Natural killer cell (primary cell): ENCODE measurements around the gene CNIH1. TPM values are rescaled to one million over a fixed set of nuclear protein-coding genes. Genes with fewer than 3 reads are reported as not detected.

Experiments used
- ATAC-seq, 3 donors: fragments of 150-1000 bp in 2 of 3; fragments of 200-7000 bp in 1 of 3; cut with Tn5 transposase; 1 replicate in 1 of 3; 2 replicates in 2 of 3; pipeline ENCODE4 v1.10.0; 2021; ENCODE audit warnings: mild to moderate bottlenecking in 2 of 3, moderate library complexity in 2 of 3
- DNase-seq, 2 donors: peaks; one replicate each; pipeline versions ENCODE4 v3.0.0 to v3.0.0-alpha.2; 2013 to 2021; ENCODE audit warnings: mixed read lengths in 1 of 2
- H3K27ac ChIP-seq: one replicate; pipeline ENCODE4 v1.5.1; 2013; ENCODE audit warnings: mild to moderate bottlenecking, low read length
- H3K27me3 ChIP-seq: one replicate; pipeline ENCODE4 v1.6.1; 2013; ENCODE audit warnings: low read length; ENCODE audit not compliant: control insufficient read depth, insufficient read depth
- H3K36me3 ChIP-seq: one replicate; pipeline ENCODE4 v1.6.1; 2013; ENCODE audit warnings: low read length; ENCODE audit not compliant: control insufficient read depth, insufficient read depth
- H3K4me1 ChIP-seq: one replicate; pipeline ENCODE4 v1.6.1; 2013; ENCODE audit warnings: low read length; ENCODE audit not compliant: control insufficient read depth, insufficient read depth
- H3K4me3 ChIP-seq: one replicate; pipeline ENCODE4 v1.5.1; 2013; ENCODE audit warnings: low read length
- H3K9me3 ChIP-seq: one replicate; pipeline ENCODE4 v1.6.1; 2013; ENCODE audit warnings: low read length; ENCODE audit not compliant: control insufficient read depth, insufficient read depth
- H3K27ac Mint-ChIP-seq, 2 donors: one replicate each; pipeline ENCODE4 v1.8.0; 2022; ENCODE audit warnings: mild to moderate bottlenecking in 2 of 2, mixed read lengths in 2 of 2, moderate library complexity in 1 of 2
- H3K27me3 Mint-ChIP-seq, 2 donors: one replicate each; pipeline ENCODE4 v1.8.0; 2022; ENCODE audit warnings: low read depth in 2 of 2, mixed read lengths in 2 of 2
- H3K36me3 Mint-ChIP-seq: one replicate; pipeline ENCODE4 v1.8.0; 2022; ENCODE audit warnings: mixed read lengths
- H3K4me1 Mint-ChIP-seq, 2 donors: one replicate each; pipeline ENCODE4 v1.8.0; 2022; ENCODE audit warnings: mixed read lengths in 2 of 2
- H3K4me3 Mint-ChIP-seq: one replicate; pipeline ENCODE4 v1.8.0; 2022; ENCODE audit warnings: mild to moderate bottlenecking, moderate library complexity, mixed read lengths
- H3K9me3 Mint-ChIP-seq, 2 donors: one replicate each; pipeline ENCODE4 v1.8.0; 2022; ENCODE audit warnings: mixed read lengths in 2 of 2
- WGBS: methylation state at CpG from one replicate; pipeline ENCODE4 v1.1.7; 2013; ENCODE audit warnings: missing lambda C conversion rate; ENCODE audit not compliant: insufficient coverage; 5-methylcytosine and 5-hydroxymethylcytosine counted together
- intact Hi-C: fragments of 100-400 bp; cut with micrococcal nuclease; formaldehyde crosslinking; loops from one replicate; pipeline ENCODE4 v1.14.2; 2022
- total RNA-seq, 4 donors: library from RNA; stranded (reverse); fragments of 120-200 nt in 1 of 4; gene quantifications; one replicate each; pipeline versions ENCODE4 v1.2.3 to v1.2.4, GENCODE V29; 2013 to 2022
- TF ChIP-seq, protein P1 (sequence below): fragments of 200-600 bp; IDR thresholded peaks from one replicate; pipeline ENCODE4 v1.8.0; 2022; ENCODE audit warnings: antibody characterized with exemption

The CNIH1 gene
- total RNA-seq, 3 donors from 2014 or later (not counting 1 experiment from before 2014, with no cell fraction given), result 20.4 to 30.9 (median 25.7) TPM

DNA sequence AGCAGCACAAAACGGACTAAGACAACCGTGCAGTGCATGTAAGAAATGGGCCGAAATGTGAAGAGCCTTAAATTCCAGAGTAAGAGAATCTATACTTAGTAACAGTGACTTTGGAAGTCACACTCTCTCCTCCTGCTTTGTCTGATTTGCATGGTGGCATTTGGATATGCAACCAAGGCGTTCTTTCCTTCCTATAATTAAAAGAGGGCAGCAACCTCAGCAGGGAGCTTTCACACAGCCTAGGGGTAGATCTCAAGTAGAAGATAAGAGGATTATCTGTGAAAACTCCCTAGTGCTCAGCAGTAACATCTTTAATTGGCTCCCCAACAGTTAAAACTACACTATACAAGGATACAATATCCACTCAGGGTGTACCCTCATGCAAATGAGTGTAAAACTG lies 31.1 kb upstream of the CNIH1 start:
- H3K36me3 ChIP-seq, result peaks cover 26% of the 10 kb centered on the region
- H3K4me3 ChIP-seq, result no peak overlapping the region
- Mint-ChIP-seq H3K36me3 (peaks cover 7% of the 10 kb centered on the region), H3K27me3 (no peaks in the 10 kb centered on the region), H3K9me3 (peaks cover 4 to 5% of the 10 kb centered on the region in 2 donors), H3K4me1 (peaks cover 9 to 11% of the 10 kb centered on the region in 2 donors), H3K4me3 (no peak overlapping the region), H3K27ac (no peak overlapping the region)
- no peak for ATAC-seq
- H3K27ac ChIP-seq, result no peak overlapping the region
- H3K27me3 ChIP-seq, result no peaks in the 10 kb centered on the region
- intact Hi-C loops, result no loop called here
- TF ChIP-seq, protein P1, sequence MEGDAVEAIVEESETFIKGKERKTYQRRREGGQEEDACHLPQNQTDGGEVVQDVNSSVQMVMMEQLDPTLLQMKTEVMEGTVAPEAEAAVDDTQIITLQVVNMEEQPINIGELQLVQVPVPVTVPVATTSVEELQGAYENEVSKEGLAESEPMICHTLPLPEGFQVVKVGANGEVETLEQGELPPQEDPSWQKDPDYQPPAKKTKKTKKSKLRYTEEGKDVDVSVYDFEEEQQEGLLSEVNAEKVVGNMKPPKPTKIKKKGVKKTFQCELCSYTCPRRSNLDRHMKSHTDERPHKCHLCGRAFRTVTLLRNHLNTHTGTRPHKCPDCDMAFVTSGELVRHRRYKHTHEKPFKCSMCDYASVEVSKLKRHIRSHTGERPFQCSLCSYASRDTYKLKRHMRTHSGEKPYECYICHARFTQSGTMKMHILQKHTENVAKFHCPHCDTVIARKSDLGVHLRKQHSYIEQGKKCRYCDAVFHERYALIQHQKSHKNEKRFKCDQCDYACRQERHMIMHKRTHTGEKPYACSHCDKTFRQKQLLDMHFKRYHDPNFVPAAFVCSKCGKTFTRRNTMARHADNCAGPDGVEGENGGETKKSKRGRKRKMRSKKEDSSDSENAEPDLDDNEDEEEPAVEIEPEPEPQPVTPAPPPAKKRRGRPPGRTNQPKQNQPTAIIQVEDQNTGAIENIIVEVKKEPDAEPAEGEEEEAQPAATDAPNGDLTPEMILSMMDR, result no peak
- H3K9me3 ChIP-seq, result no peaks in the 10 kb centered on the region
- H3K4me1 ChIP-seq, result no peaks in the 10 kb centered on the region
- no peak for DNase-seq
- WGBS, result 89% methylated on average over 3 of the region's 4 CpGs

DNA sequence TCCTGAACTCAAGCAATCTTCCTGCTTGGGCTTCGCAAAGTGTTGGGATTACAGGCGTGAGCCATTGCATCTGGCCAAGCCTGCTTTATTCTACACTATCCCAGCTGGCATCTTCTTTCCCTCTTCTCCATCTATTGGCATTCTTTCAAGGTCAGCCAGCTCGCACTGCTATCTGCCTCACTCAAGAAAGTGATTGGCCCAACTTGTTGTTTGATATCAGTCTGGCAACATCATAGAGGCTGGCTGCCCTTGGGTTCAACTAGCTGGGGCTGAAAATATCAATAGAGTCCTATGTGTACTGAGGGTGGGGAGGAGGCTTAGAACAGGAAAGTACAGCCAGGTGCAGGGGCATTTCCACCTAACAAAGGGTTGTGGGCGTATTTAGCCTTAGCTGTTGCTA lies 30.5 kb upstream of the CNIH1 start:
- ATAC-seq (no peak), DNase-seq (no peak)
- H3K27ac ChIP-seq, result no peak overlapping the region
- peaks cover 5 to 6% of the 10 kb centered on the region in 2 donors for H3K9me3 Mint-ChIP-seq
- H3K9me3 ChIP-seq, result peaks cover 4% of the 10 kb centered on the region
- no peak overlapping the region for H3K4me3 Mint-ChIP-seq
- TF ChIP-seq, protein P1, result no peak
- intact Hi-C loops, result no loop called here
- no peak overlapping the region for H3K4me3 ChIP-seq
- H3K27ac Mint-ChIP-seq, result no peak overlapping the region
- H3K27me3 ChIP-seq, result no peaks in the 10 kb centered on the region
- peaks cover 22% of the 10 kb centered on the region for H3K36me3 ChIP-seq
- WGBS, result 94% methylated on average over 4 of the region's 4 CpGs
- H3K36me3 Mint-ChIP-seq, result peaks cover 14% of the 10 kb centered on the region
- H3K4me1 Mint-ChIP-seq, result peaks cover 9 to 11% of the 10 kb centered on the region in 2 donors
- H3K27me3 Mint-ChIP-seq, result no peaks in the 10 kb centered on the region
- no peaks in the 10 kb centered on the region for H3K4me1 ChIP-seq

DNA sequence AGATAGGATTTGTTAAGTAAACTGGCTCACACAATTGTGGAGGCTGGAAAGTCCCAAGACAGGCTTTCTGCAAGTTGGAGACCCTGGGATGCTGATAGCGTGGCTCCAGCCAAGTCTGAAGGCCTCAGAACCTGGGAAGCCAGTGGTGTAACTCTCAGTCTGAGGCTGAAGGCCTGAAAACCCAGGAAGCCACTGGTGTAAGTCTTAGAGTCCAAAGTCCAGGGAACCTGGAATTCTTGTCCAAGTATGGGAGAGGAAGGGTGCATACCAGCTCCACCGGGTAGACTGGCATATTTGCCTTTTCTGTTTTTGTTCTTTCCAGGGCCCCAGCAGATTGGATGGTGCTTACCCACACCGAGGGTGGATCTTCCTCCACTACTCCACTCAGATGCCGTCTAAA lies 29.5 kb upstream of the CNIH1 start:
- peaks cover 16% of the 10 kb centered on the region for H3K36me3 Mint-ChIP-seq
- Histone ChIP-seq H3K9me3 (peaks cover 4% of the 10 kb centered on the region), H3K36me3 (peaks cover 15% of the 10 kb centered on the region), H3K27me3 (no peaks in the 10 kb centered on the region), H3K27ac (no peak overlapping the region), H3K4me3 (no peak overlapping the region), H3K4me1 (no peaks in the 10 kb centered on the region)
- no peak for DNase-seq
- no peaks in the 10 kb centered on the region for H3K27me3 Mint-ChIP-seq
- TF ChIP-seq, protein P1, result no peak
- WGBS, result 99% methylated on average over 2 of the region's 4 CpGs
- peaks cover 5 to 6% of the 10 kb centered on the region in 2 donors for H3K9me3 Mint-ChIP-seq
- no peak overlapping the region for H3K27ac Mint-ChIP-seq
- intact Hi-C loops, result no loop called here
- no peak for ATAC-seq
- no peak overlapping the region for H3K4me3 Mint-ChIP-seq
- peaks cover 5 to 8% of the 10 kb centered on the region in 2 donors for H3K4me1 Mint-ChIP-seq

- intact Hi-C loops, result no loop called here
- Mint-ChIP-seq H3K4me1 (peaks cover 0 to 4% of the 10 kb centered on the region in 2 donors), H3K9me3 (peaks cover 5 to 6% of the 10 kb centered on the region in 2 donors), H3K4me3 (no peak overlapping the region), H3K27me3 (peaks cover 0 to 3% of the 10 kb centered on the region in 2 donors), H3K27ac (no peak overlapping the region), H3K36me3 (peaks cover 16% of the 10 kb centered on the region)
- TF ChIP-seq, protein P1, result no peak
- DNase-seq (no peak), ATAC-seq (no peak)
- Histone ChIP-seq H3K9me3 (peaks cover 4% of the 10 kb centered on the region), H3K4me3 (no peak overlapping the region), H3K4me1 (no peaks in the 10 kb centered on the region), H3K36me3 (no peaks in the 10 kb centered on the region), H3K27me3 (no peaks in the 10 kb centered on the region), H3K27ac (no peak overlapping the region)
Observed at GRCh38 chr14:54467280-54467679, 26.1 kb upstream of the CNIH1 start.
